ENCODE results near the gene TMEM250. TPM values are rescaled to one million over a fixed set of nuclear protein-coding genes. Genes with fewer than 3 reads are reported as not detected.

The TMEM250 gene
- 60.3 and 64.8 TPM in 2 replicates for total RNA-seq

- TF ChIP-seq CTCF (IDR thresholded peaks at IDR 0.05; ENCODE audit: insufficient read depth, low read length, poor library complexity, severe bottlenecking), result no peak
- DNase-seq (ENCODE audit: low read depth), result peak; percentile 70
- Histone ChIP-seq H3K27me3 (ENCODE audit: control insufficient read depth, insufficient read depth, low read length) (peaks cover under 1% of the 10 kb centered on the region), H3K36me3 (ENCODE audit: control insufficient read depth, insufficient read depth, low read length) (no peaks in the 10 kb centered on the region), H3K4me3 (ENCODE audit: low read depth, low read length) (peak within 1 kb of the TSS; percentile 82)
Observed at GRCh38 chr9:136118320-136119060, at the start of gene TMEM250. Gene TMEM250 (minus strand): TSS chr9:136118875. CDS start chr9:136116900, 1,975 bp downstream.

GRCh38 chr9:136163248-136163850 lies 44.7 kb upstream of the TMEM250 start:
- no peak for TF ChIP-seq CTCF (IDR thresholded peaks at IDR 0.05; ENCODE audit: insufficient read depth, low read length, poor library complexity, severe bottlenecking)
- Histone ChIP-seq H3K27me3 (ENCODE audit: control insufficient read depth, insufficient read depth, low read length) (peaks cover 25% of the 10 kb centered on the region), H3K4me3 (ENCODE audit: low read depth, low read length) (no peak overlapping the region), H3K36me3 (ENCODE audit: control insufficient read depth, insufficient read depth, low read length) (no peaks in the 10 kb centered on the region)
- no peak for DNase-seq (ENCODE audit: low read depth)

- H3K27me3 ChIP-seq (ENCODE audit: control insufficient read depth, insufficient read depth, low read length), result peaks cover 44% of the 10 kb centered on the region
- H3K36me3 ChIP-seq (ENCODE audit: control insufficient read depth, insufficient read depth, low read length), result no peaks in the 10 kb centered on the region
- no peak for DNase-seq (ENCODE audit: low read depth)
- TF ChIP-seq CTCF (IDR thresholded peaks at IDR 0.05; ENCODE audit: insufficient read depth, low read length, poor library complexity, severe bottlenecking), result no peak
- H3K4me3 ChIP-seq (ENCODE audit: low read depth, low read length), result no peak overlapping the region
Observed at GRCh38 chr9:136160995-136161610, 42.4 kb upstream of the TMEM250 start.

- Histone ChIP-seq H3K27me3 (ENCODE audit: control insufficient read depth, insufficient read depth, low read length) (peaks cover 51% of the 10 kb centered on the region), H3K4me3 (ENCODE audit: low read depth, low read length) (no peak overlapping the region), H3K36me3 (ENCODE audit: control insufficient read depth, insufficient read depth, low read length) (no peaks in the 10 kb centered on the region)
- TF ChIP-seq CTCF (IDR thresholded peaks at IDR 0.05; ENCODE audit: insufficient read depth, low read length, poor library complexity, severe bottlenecking), result no peak
- DNase-seq (ENCODE audit: low read depth), result no peak
Observed at GRCh38 chr9:136160381-136160841, 41.7 kb upstream of the TMEM250 start.

- no peak for DNase-seq (ENCODE audit: low read depth)
- no peak for TF ChIP-seq CTCF (IDR thresholded peaks at IDR 0.05; ENCODE audit: insufficient read depth, low read length, poor library complexity, severe bottlenecking)
- Histone ChIP-seq H3K4me3 (ENCODE audit: low read depth, low read length) (no peak overlapping the region), H3K36me3 (ENCODE audit: control insufficient read depth, insufficient read depth, low read length) (no peaks in the 10 kb centered on the region), H3K27me3 (ENCODE audit: control insufficient read depth, insufficient read depth, low read length) (peaks cover 57% of the 10 kb centered on the region)
Observed at GRCh38 chr9:136159851-136160250, 41.2 kb upstream of the TMEM250 start.

All from kidney epithelial cell (primary cell).